BLaER1 treated with 17β-estradiol and CSF1 and Interleukin-3, amounts not matched to agents 10 nM and 100 nM (cell line): ENCODE measurements around the gene SDHB.

Source experiments
- H3K27ac ChIP-seq, 11 experiments: shearing (Covaris generic); formaldehyde crosslinking; 2 replicates each; pipeline ENCODE4 v1.8.1; 2022
- H3K27me3 ChIP-seq, 11 experiments: shearing (Covaris generic); formaldehyde crosslinking; 2 replicates each; pipeline ENCODE4 v1.8.1; 2022
- H3K36me3 ChIP-seq, 11 experiments: shearing (Covaris generic); formaldehyde crosslinking; 2 replicates each; pipeline ENCODE4 v1.8.1; 2022
- H3K4me1 ChIP-seq, 10 experiments: shearing (Covaris generic); formaldehyde crosslinking; 2 replicates each; pipeline ENCODE4 v1.8.1; 2022
- H3K4me2 ChIP-seq, 11 experiments: shearing (Covaris generic); formaldehyde crosslinking; 2 replicates each; pipeline ENCODE4 v1.8.1; 2022
- H3K4me3 ChIP-seq, 10 experiments: shearing (Covaris generic); formaldehyde crosslinking; 2 replicates each; pipeline ENCODE4 v1.8.1; 2022
- H3K9ac ChIP-seq, 11 experiments: shearing (Covaris generic); formaldehyde crosslinking; 2 replicates each; pipeline ENCODE4 v1.8.1; 2022
- H3K9me3 ChIP-seq, 11 experiments: shearing (Covaris generic); formaldehyde crosslinking; replicated peaks in 1 of 11; 2 replicates each; pipeline ENCODE4 v1.8.1; 2022
- H4K20me1 ChIP-seq, 11 experiments: shearing (Covaris generic); formaldehyde crosslinking; 2 replicates each; pipeline ENCODE4 v1.8.1; 2022
- Cebpa-rat ChIP-seq, 11 experiments: shearing (Covaris generic); IDR thresholded peaks; 2 replicates each; pipeline ENCODE4 v1.8.1; 2022

The SDHB gene

GRCh38 chr1:16981269-16981849, 72.5 kb downstream of the SDHB start:
- no peak overlapping the region for H3K9ac ChIP-seq
- H3K9me3 ChIP-seq: no peaks in the 10 kb centered on the region
- H4K20me1 ChIP-seq: peaks cover 0 to 75% (median 6%) of the 10 kb centered on the region in 11 experiments; a peak in 8 of 22 replicates
- H3K36me3 ChIP-seq: peaks cover 0 to 18% (median 9%) of the 10 kb centered on the region in 11 experiments; a peak in 16 of 22 replicates
- peaks cover 10 to 37% (median 15%) of the 10 kb centered on the region in 11 experiments; a peak in 20 of 22 replicates for H3K27me3 ChIP-seq
- no peak overlapping the region for H3K27ac ChIP-seq
- TF ChIP-seq Cebpa-rat (IDR thresholded peaks at IDR 0.05): no peak
- no peak overlapping the region; a peak in 1 of 22 replicates for H3K4me2 ChIP-seq
- no peak overlapping the region for H3K4me3 ChIP-seq
- H3K4me1 ChIP-seq: peaks cover 14 to 44% (median 29%) of the 10 kb centered on the region in 10 experiments

- H4K20me1 ChIP-seq: peaks cover 0 to 75% (median 6%) of the 10 kb centered on the region in 11 experiments; a peak in 7 of 22 replicates
- H3K4me1 ChIP-seq: peaks cover 14 to 37% (median 27%) of the 10 kb centered on the region in 10 experiments
- no peak for TF ChIP-seq Cebpa-rat (IDR thresholded peaks at IDR 0.05)
- H3K27me3 ChIP-seq: peaks cover 10 to 37% (median 15%) of the 10 kb centered on the region in 11 experiments; a peak in 20 of 22 replicates
- peak within 1 kb of the TSS in 10 of 11 experiments; percentile 48 to 78 (median 66); a peak in 18 of 22 replicates for H3K9ac ChIP-seq
- peak within 1 kb of the TSS in 5 of 11 experiments; percentile 32 to 57 (median 49); a peak in 9 of 22 replicates for H3K27ac ChIP-seq
- no peaks in the 10 kb centered on the region for H3K9me3 ChIP-seq
- H3K36me3 ChIP-seq: peaks cover 0 to 12% (median 2%) of the 10 kb centered on the region in 11 experiments; a peak in 12 of 22 replicates
- peak within 1 kb of the TSS; percentile 48 to 69 (median 58) for H3K4me3 ChIP-seq
- H3K4me2 ChIP-seq: peak within 1 kb of the TSS; percentile 78 to 96 (median 84)
These were observed 73.2 kb downstream of the SDHB start, which contains the start of gene MFAP2 for GRCh38 chr1:16980473-16981268. Gene MFAP2, minus strand, starts transcription at chr1:16980620. Its CDS starts 2,347 bp downstream, at chr1:16978273.

DNA sequence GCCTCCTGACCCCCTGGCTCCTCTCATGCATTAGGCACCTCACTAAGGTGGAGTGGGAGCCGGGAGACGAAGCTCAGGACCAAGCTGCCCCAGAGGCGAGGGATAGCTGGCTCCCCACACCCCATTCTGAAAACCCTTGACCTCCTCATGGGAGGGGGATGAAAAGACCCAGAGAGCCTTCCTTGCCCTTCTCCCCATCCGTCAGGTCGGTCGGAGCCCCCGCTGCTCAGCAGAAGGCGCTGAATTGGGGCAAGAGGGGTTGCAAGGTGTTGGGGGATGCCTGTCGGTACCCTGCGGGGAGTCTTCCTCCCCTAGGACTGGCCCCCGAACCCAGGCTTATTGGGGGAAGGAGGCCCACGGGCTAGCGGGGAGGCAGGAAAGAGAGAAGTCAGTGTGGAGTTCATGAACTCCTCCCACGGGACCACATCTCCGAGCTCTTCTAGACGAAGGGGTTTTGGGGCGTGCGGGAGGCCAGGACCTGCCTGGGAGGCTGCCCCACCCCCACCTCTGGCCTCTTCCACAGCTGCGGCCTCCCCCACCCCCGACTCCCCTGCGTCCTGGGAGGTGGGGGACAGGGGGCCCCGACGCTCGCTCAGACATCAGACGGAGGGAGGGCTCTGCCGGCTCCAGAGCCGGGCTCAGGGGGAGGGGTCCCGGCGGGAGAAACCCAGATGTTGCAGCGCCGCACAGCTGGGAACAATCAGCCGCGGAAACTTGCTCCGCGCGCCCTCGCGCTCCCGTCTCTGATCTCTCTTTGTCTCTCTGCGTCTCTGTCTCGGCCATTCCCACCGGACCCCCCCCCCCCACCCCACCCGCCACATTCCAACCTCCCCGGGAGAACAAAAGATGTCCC, 74.1 kb downstream of the SDHB start:
- TF ChIP-seq Cebpa-rat (IDR thresholded peaks at IDR 0.05): no peak
- H3K36me3 ChIP-seq: peaks cover 0 to 4% (median 0%) of the 10 kb centered on the region in 11 experiments; a peak in 1 of 22 replicates
- H3K4me2 ChIP-seq: peak overlapping the region; percentile 78 to 96 (median 84)
- H3K9ac ChIP-seq: peak overlapping the region in 9 of 11 experiments; percentile 11 to 78 (median 70); a peak in 13 of 22 replicates
- peak overlapping the region; percentile 48 to 69 (median 58) for H3K4me3 ChIP-seq
- no peaks in the 10 kb centered on the region for H3K9me3 ChIP-seq
- peaks cover 14 to 35% (median 27%) of the 10 kb centered on the region in 10 experiments for H3K4me1 ChIP-seq
- H3K27ac ChIP-seq: peak overlapping the region in 2 of 11 experiments; percentile 31 to 47; a peak in 4 of 22 replicates
- H3K27me3 ChIP-seq: peaks cover 10 to 37% (median 15%) of the 10 kb centered on the region in 11 experiments; a peak in 20 of 22 replicates
- H4K20me1 ChIP-seq: peaks cover 0 to 77% (median 6%) of the 10 kb centered on the region in 11 experiments; a peak in 7 of 22 replicates

GRCh38 chr1:16978567-16979474, 75.0 kb downstream of the SDHB start:
- Histone ChIP-seq H3K27me3 (peaks cover 10 to 37% (median 15%) of the 10 kb centered on the region in 11 experiments; a peak in 20 of 22 replicates), H4K20me1 (peaks cover 0 to 68% (median 6%) of the 10 kb centered on the region in 11 experiments; a peak in 7 of 22 replicates), H3K4me2 (peak overlapping the region; percentile 78 to 96 (median 84)), H3K4me3 (peak overlapping the region in 6 of 10 experiments; percentile 38 to 69 (median 59); a peak in 8 of 20 replicates), H3K4me1 (peaks cover 14 to 35% (median 27%) of the 10 kb centered on the region in 10 experiments), H3K9me3 (no peaks in the 10 kb centered on the region), H3K27ac (peak overlapping the region in 2 of 11 experiments; percentile 31 to 47; a peak in 4 of 22 replicates), H3K36me3 (no peaks in the 10 kb centered on the region), H3K9ac (peak overlapping the region in 8 of 11 experiments; percentile 0 to 78 (median 50); a peak in 12 of 22 replicates)
- no peak for TF ChIP-seq Cebpa-rat (IDR thresholded peaks at IDR 0.05)

- Histone ChIP-seq H4K20me1 (peaks cover 0 to 61% (median 6%) of the 10 kb centered on the region in 11 experiments; a peak in 7 of 22 replicates), H3K9me3 (no peaks in the 10 kb centered on the region), H3K36me3 (no peaks in the 10 kb centered on the region), H3K4me1 (peaks cover 14 to 35% (median 27%) of the 10 kb centered on the region in 10 experiments), H3K27me3 (peaks cover 10 to 37% (median 15%) of the 10 kb centered on the region in 11 experiments; a peak in 20 of 22 replicates), H3K4me3 (no peak overlapping the region), H3K4me2 (peak overlapping the region in 10 of 11 experiments; percentile 78 to 96 (median 84); a peak in 18 of 22 replicates), H3K27ac (peak overlapping the region in 2 of 11 experiments; percentile 10 to 47; a peak in 1 of 22 replicates), H3K9ac (peak overlapping the region in 6 of 11 experiments; percentile 0 to 78 (median 66); a peak in 6 of 22 replicates)
- no peak for TF ChIP-seq Cebpa-rat (IDR thresholded peaks at IDR 0.05)
These were observed 75.7 kb downstream of the SDHB start for GRCh38 chr1:16978139-16978538.

GRCh38 chr1:16977377-16977776, 76.5 kb downstream of the SDHB start:
- H3K4me3 ChIP-seq: no peak overlapping the region
- H3K27ac ChIP-seq: no peak overlapping the region
- no peak for TF ChIP-seq Cebpa-rat (IDR thresholded peaks at IDR 0.05)
- H4K20me1 ChIP-seq: peaks cover 0 to 58% (median 7%) of the 10 kb centered on the region in 11 experiments; a peak in 6 of 22 replicates
- H3K36me3 ChIP-seq: no peaks in the 10 kb centered on the region
- H3K4me1 ChIP-seq: peaks cover 14 to 35% (median 27%) of the 10 kb centered on the region in 10 experiments
- H3K9ac ChIP-seq: 0 out of 22 replicates have a peak overlapping the region, but pooled peaks of 1 of the 11 experiments have one; percentile 3
- H3K27me3 ChIP-seq: peaks cover 10 to 37% (median 15%) of the 10 kb centered on the region in 11 experiments; a peak in 20 of 22 replicates
- no peak overlapping the region; a peak in 1 of 22 replicates for H3K4me2 ChIP-seq
- no peaks in the 10 kb centered on the region for H3K9me3 ChIP-seq

DNA sequence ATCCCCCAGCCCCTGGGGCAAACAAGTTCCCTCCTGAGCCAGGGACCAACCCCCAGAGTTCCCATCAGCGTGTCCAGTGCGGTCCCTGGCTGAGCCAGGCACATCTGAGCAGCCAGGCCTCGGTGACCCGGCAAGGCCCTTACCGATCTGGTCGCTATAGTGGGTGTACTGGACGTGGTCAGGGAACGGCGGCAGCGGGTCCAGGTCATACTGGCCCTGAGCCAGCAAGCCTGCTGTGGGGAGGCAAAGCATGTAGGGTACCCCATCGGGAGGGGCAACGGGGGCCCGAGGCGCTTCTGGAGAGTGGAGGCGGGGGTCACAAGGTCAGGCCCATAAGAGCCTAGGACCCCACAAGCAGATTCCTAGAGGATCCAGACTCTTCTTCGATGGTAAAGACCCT, 76.9 kb downstream of the SDHB start:
- Histone ChIP-seq H3K4me1 (peaks cover 14 to 35% (median 27%) of the 10 kb centered on the region in 10 experiments), H3K4me3 (no peak overlapping the region), H3K4me2 (no peak overlapping the region), H3K27me3 (peaks cover 10 to 35% (median 15%) of the 10 kb centered on the region in 11 experiments; a peak in 20 of 22 replicates), H4K20me1 (peaks cover 0 to 61% (median 10%) of the 10 kb centered on the region in 11 experiments; a peak in 7 of 22 replicates), H3K9ac (0 out of 22 replicates have a peak overlapping the region, but pooled peaks of 1 of the 11 experiments have one; percentile 24), H3K9me3 (no peaks in the 10 kb centered on the region), H3K27ac (no peak overlapping the region), H3K36me3 (no peaks in the 10 kb centered on the region)
- TF ChIP-seq Cebpa-rat (IDR thresholded peaks at IDR 0.05): no peak
